ENCODE results near the gene ZPR1. TPM values are rescaled to one million over a fixed set of nuclear protein-coding genes. Genes with fewer than 3 reads are reported as not detected.

ZPR1 gene
- total RNA-seq, 1 experiment from 2014 or later, result 89.5 TPM

GRCh38 chr11:116725434-116726221 lies 62.2 kb downstream of the ZPR1 start:
- ChIA-PET POLR2A (ENCODE audit: unreplicated experiment) (no interaction called here), CTCF (no interaction called here)
- Histone ChIP-seq H3K4me3 (ENCODE audit: low read length) (no peak overlapping the region), H3F3A (ENCODE audit: low read length, unreplicated experiment) (no peaks in the 10 kb centered on the region), H3K9me2 (replicated peaks; ENCODE audit: low read length) (no peaks in the 10 kb centered on the region), H3K79me2 (ENCODE audit: low read length) (no peaks in the 10 kb centered on the region), H4K20me1 (ENCODE audit: low read length) (no peaks in the 10 kb centered on the region), H2AFZ (ENCODE audit: low read length) (no peak overlapping the region), H3K9me3 (ENCODE audit: low read length) (no peaks in the 10 kb centered on the region), H3K4me1 (ENCODE audit: insufficient read depth, low read length) (no peaks in the 10 kb centered on the region), H3K36me3 (ENCODE audit: low read depth, low read length) (no peaks in the 10 kb centered on the region), H3K27ac (ENCODE audit: low read length) (no peak overlapping the region), H3K4me2 (ENCODE audit: low read length) (no peak overlapping the region), H3K27me3 (ENCODE audit: low read length) (peaks cover 19% of the 10 kb centered on the region), H3K9ac (ENCODE audit: low read length) (no peak overlapping the region)
- no TSS peak for BruUV-seq (replicated peaks)
- intact Hi-C loops (cut with micrococcal nuclease), result no loop called here
- no peak for DNase-seq
- TF ChIP-seq EZH2phosphoT487 (IDR thresholded peaks at IDR 0.05; ENCODE audit: borderline replicate concordance, low read length) (no peak), CTCF (conservative IDR thresholded peaks at IDR 0.05; ENCODE audit: low read depth, low read length) (no peak), EZH2 (IDR thresholded peaks at IDR 0.05; ENCODE audit: low read length, unreplicated experiment) (no peak)
- ATAC-seq, result peak; percentile 19; the same call in 1 of the 2 replicates

GRCh38 chr11:116724813-116725212 lies 63.0 kb downstream of the ZPR1 start:
- no peaks in the 10 kb centered on the region for H3K79me2 ChIP-seq (ENCODE audit: low read length)
- intact Hi-C loops (cut with micrococcal nuclease), result no loop called here

More at GRCh38 chr11:116724813-116725212, 63.0 kb downstream of the ZPR1 start:
- H3K9me3 ChIP-seq (ENCODE audit: low read length), result no peaks in the 10 kb centered on the region
- H2AFZ ChIP-seq (ENCODE audit: low read length), result no peak overlapping the region
- no peaks in the 10 kb centered on the region for H3K36me3 ChIP-seq (ENCODE audit: low read depth, low read length)
- no peaks in the 10 kb centered on the region for H3K9me2 ChIP-seq (replicated peaks; ENCODE audit: low read length)
- no peak overlapping the region for H3K9ac ChIP-seq (ENCODE audit: low read length)
- H3K4me1 ChIP-seq (ENCODE audit: insufficient read depth, low read length), result no peaks in the 10 kb centered on the region
- BruUV-seq (replicated peaks), result no TSS peak
- DNase-seq (no peak), ATAC-seq (no peak)
- H4K20me1 ChIP-seq (ENCODE audit: low read length), result no peaks in the 10 kb centered on the region
- TF ChIP-seq CTCF (conservative IDR thresholded peaks at IDR 0.05; ENCODE audit: low read depth, low read length) (no peak), EZH2phosphoT487 (IDR thresholded peaks at IDR 0.05; ENCODE audit: borderline replicate concordance, low read length) (no peak), EZH2 (IDR thresholded peaks at IDR 0.05; ENCODE audit: low read length, unreplicated experiment) (no peak)
- no peak overlapping the region for H3K4me3 ChIP-seq (ENCODE audit: low read length)
- CTCF ChIA-PET, result no interaction called here
- peaks cover 23% of the 10 kb centered on the region for H3K27me3 ChIP-seq (ENCODE audit: low read length)
- POLR2A ChIA-PET (ENCODE audit: unreplicated experiment), result no interaction called here
- no peak overlapping the region for H3K27ac ChIP-seq (ENCODE audit: low read length)
- no peak overlapping the region for H3K4me2 ChIP-seq (ENCODE audit: low read length)
- H3F3A ChIP-seq (ENCODE audit: low read length, unreplicated experiment), result no peaks in the 10 kb centered on the region

Other genes with a start within 250 kb of the ZPR1 start
- gene BUD13, start 15.0 kb downstream of the ZPR1 start, total RNA-seq (2014; rRNA removed), result 28.9 and 38.0 TPM in 2 replicates
- gene APOA5, start 3.9 kb upstream of the ZPR1 start, total RNA-seq (2014; rRNA removed), result not detected in 2 replicates
- not detected in 2 replicates for gene APOA4, start 35.3 kb upstream of the ZPR1 start, total RNA-seq (2014; rRNA removed)
- gene APOC3, start 41.9 kb upstream of the ZPR1 start, total RNA-seq (2014; rRNA removed), result not detected in 2 replicates
- gene APOA1, start 49.6 kb upstream of the ZPR1 start, total RNA-seq (2014; rRNA removed), result 0.33 TPM in 1 of 2 replicates, not detected in the other

All from PC-3 (cell line).